ENCODE results near the gene DNAJC11.

Gene DNAJC11

DNA sequence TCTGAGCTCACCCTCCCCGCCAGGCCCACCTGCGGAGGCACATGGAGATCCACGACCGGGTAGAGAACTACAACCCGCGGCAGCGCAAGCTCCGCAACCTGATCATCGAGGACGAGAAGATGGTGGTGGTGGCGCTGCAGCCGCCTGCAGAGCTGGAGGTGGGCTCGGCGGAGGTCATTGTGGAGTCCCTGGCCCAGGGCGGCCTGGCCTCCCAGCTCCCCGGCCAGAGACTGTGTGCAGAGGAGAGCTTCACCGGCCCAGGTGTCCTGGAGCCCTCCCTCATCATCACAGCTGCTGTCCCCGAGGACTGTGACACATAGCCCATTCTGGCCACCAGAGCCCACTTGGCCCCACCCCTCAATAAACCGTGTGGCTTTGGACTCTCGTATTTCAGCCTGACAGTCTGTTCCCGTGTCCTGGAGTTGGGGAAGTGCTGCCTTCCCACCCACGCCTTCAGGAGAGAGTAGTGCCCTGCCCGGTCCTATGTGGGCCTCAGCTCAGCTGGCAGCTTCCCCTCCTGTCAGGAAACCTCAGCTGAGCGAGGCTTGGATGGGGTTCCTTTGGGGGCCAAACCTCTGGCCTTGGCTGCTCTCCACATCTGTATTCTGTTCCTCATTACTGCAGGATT lies 112.6 kb downstream of the DNAJC11 start:
- in situ Hi-C loops (cut with MboI; ENCODE audit: low sequenced_read_pairs): no loop called here
- H3K4me3 ChIP-seq: no peak overlapping the region
- peaks cover 57% of the 10 kb centered on the region for H3K36me3 ChIP-seq (replicated peaks)
- no peaks in the 10 kb centered on the region for H3K27me3 ChIP-seq (ENCODE audit: low read depth)
- DNase-seq (ENCODE audit: low spot score in 2 of 2): no peak
- H3K4me1 ChIP-seq: no peaks in the 10 kb centered on the region
- no peaks in the 10 kb centered on the region for H3K9me3 ChIP-seq

DNA sequence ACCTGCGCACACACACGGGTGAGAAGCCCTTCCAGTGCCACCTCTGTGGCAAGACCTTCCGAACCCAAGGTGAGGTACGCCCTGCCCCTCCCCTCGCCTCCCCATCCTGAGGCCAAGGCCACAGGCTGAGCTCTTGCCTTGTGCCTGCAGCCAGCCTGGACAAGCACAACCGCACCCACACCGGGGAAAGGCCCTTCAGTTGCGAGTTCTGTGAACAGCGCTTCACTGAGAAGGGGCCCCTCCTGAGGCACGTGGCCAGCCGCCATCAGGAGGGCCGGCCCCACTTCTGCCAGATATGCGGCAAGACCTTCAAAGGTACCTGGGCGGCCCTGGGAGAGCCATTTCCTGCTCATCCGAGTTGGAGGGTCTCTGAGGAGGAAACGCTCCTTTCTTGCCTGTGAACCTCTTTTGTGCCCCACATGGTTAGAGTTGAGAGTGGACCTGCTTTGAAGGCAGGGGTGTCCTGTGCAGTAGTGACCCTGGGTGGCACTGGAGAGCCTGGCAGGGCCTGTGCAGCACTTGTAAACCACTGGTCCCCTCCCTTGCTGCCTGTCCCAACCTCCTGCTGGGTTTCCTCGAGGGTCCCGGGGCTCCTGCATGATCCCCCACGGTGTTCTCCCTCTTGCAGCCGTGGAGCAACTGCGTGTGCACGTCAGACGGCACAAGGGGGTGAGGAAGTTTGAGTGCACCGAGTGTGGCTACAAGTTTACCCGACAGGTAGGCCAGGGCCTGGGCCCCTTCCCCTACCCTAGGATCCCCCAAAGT lies 113.3 kb downstream of the DNAJC11 start:
- Histone ChIP-seq H3K4me3 (no peak overlapping the region), H3K36me3 (replicated peaks) (peaks cover 52% of the 10 kb centered on the region), H3K4me1 (no peaks in the 10 kb centered on the region), H3K9me3 (no peaks in the 10 kb centered on the region), H3K27me3 (ENCODE audit: low read depth) (no peaks in the 10 kb centered on the region)
- DNase-seq (ENCODE audit: low spot score in 2 of 2): no peak
- in situ Hi-C loops (cut with MboI; ENCODE audit: low sequenced_read_pairs): no loop called here

DNA sequence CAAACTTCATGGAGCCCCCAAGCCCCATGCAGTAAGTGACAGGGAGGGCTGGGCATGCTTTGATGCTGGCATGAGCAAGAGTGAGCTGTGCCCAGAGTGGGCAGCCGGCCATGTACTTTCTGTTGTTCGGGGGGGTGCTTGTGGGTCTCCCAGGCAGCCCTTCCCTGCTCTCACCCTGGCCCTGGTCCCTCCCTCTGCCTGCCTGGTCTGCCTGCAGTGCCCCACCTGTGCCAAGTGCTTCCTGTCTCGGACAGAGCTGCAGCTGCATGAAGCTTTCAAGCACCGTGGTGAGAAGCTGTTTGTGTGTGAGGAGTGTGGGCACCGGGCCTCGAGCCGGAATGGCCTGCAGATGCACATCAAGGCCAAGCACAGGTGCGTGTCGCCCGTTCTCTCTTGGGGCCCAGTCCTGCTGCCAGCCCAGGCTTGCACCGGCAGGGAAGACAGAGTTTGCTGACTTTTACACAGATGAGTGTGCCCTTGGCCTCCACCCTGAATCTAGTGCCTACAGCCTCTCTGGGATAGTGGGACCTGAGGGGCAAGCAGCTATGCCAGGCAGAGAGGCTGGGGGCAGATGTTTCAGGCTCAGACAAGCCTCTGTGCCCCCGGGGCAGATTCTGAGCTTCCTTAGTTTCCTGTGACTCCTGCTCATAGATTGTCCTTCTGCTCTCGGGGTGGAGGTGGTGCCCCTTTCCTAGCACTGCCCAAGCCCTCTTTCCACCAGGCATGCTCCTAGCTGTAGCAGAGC lies 114.2 kb downstream of the DNAJC11 start:
- H3K36me3 ChIP-seq (replicated peaks): peaks cover 47% of the 10 kb centered on the region
- H3K4me1 ChIP-seq: no peaks in the 10 kb centered on the region

DNA sequence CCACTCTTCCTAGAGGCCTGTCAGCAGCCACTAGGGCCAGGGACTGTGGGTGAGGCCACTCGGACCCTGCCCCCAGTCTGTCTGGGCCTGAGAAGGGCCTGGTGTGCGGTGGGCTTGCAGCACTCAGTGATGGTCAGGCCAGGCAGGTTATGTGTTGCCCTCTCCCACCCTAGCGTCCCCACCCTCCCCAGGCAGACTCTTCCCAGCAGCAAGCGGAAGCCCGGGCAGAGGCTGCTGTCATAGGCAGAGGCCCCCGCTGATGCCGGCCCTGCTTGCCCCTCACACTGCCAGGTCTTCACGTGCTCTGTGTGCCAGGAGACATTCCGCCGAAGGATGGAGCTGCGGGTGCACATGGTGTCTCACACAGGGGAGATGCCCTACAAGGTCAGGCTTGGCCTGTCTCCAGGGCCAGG lies 115.2 kb downstream of the DNAJC11 start:
- no peak overlapping the region for H3K4me3 ChIP-seq
- no peak for DNase-seq (ENCODE audit: low spot score in 2 of 2)
- in situ Hi-C loops (cut with MboI; ENCODE audit: low sequenced_read_pairs): no loop called here
- H3K36me3 ChIP-seq (replicated peaks): peaks cover 47% of the 10 kb centered on the region
- H3K9me3 ChIP-seq: no peaks in the 10 kb centered on the region
- H3K4me1 ChIP-seq: no peaks in the 10 kb centered on the region
- no peaks in the 10 kb centered on the region for H3K27me3 ChIP-seq (ENCODE audit: low read depth)

More for the DNA sequence above, 114.2 kb downstream of the DNAJC11 start:
- in situ Hi-C loops (cut with MboI; ENCODE audit: low sequenced_read_pairs): no loop called here
- no peak for DNase-seq (ENCODE audit: low spot score in 2 of 2)
- H3K9me3 ChIP-seq: no peaks in the 10 kb centered on the region
- no peak overlapping the region for H3K4me3 ChIP-seq
- no peaks in the 10 kb centered on the region for H3K27me3 ChIP-seq (ENCODE audit: low read depth)

DNA sequence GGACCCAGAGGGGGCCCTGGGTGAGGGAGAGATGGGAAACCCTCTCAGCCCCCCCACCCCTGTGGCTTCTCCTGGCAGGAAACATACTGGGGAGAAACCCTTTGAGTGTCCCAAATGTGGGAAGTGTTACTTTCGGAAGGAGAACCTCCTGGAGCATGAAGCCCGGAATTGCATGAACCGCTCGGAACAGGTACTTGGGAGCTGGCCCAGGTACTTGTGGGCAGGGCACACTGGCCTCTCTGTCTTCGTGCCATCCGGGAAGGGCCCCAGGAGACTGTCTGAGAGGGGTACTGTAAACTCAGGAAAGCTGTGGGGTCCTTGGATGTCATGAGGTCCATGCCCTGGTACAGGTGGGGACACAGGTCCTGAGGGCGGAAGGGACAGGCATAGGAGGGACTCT lies 115.8 kb downstream of the DNAJC11 start:
- H3K4me3 ChIP-seq: no peak overlapping the region
- no peaks in the 10 kb centered on the region for H3K27me3 ChIP-seq (ENCODE audit: low read depth)
- in situ Hi-C loops (cut with MboI; ENCODE audit: low sequenced_read_pairs): no loop called here
- DNase-seq (ENCODE audit: low spot score in 2 of 2): no peak
- peaks cover 48% of the 10 kb centered on the region for H3K36me3 ChIP-seq (replicated peaks)
- no peaks in the 10 kb centered on the region for H3K9me3 ChIP-seq
- peaks cover 5% of the 10 kb centered on the region for H3K4me1 ChIP-seq

DNA sequence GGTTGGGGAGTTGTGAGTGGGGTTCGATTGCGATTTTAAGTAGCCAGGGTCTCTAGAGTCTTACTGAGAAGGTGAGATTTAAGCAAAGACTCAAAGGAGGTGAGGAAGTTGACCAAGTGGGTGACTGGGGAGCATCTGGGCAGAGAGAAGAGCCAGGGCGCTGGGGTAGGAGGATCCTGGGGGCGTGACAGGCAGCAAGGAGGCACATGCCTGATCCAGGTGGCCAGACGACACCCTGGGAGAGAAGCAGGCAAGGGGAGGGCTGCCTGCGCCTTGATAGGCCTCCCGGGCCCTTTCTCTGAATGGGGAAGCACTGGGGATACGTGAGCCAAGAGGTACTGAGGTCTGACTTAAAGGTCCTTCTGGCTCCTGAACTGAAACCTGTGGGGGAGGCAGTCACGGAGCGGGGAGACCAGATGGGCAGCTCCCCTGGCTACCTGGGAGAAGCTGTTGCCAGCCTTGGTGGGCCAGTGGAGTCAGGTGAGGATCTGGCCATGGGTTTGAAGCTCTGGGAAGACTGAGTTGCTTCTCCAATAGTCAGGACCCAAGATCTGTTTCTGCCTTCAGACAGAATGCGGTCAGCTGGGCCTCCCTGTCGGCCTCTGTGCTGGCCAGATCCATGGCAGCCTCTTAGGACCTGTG lies 116.4 kb downstream of the DNAJC11 start:
- in situ Hi-C loops (cut with MboI; ENCODE audit: low sequenced_read_pairs): no loop called here
- Histone ChIP-seq H3K9me3 (no peaks in the 10 kb centered on the region), H3K36me3 (replicated peaks) (peaks cover 41% of the 10 kb centered on the region), H3K4me1 (peaks cover 7% of the 10 kb centered on the region), H3K27me3 (ENCODE audit: low read depth) (no peaks in the 10 kb centered on the region), H3K4me3 (no peak overlapping the region)
- DNase-seq (ENCODE audit: low spot score in 2 of 2): no peak
